Astrocyte of the cerebellum (primary cell): ENCODE measurements around the gene DEPP1.

Experiments
- DNase-seq: peaks from one replicate; pipeline ENCODE4 v3.0.0-alpha.2; 2011; ENCODE audit warnings: low read depth
- H3K4me3 ChIP-seq: 2 replicates; pipeline ENCODE4 v1.5.1; 2011; ENCODE audit warnings: mild to moderate bottlenecking, low read depth, low read length, moderate library complexity
- CTCF ChIP-seq: IDR thresholded peaks from 2 replicates; pipeline ENCODE4 v1.5.1; 2012; ENCODE audit warnings: low read length, low read depth, moderate library complexity, mild to moderate bottlenecking; ENCODE audit errors: missing control alignments
- in situ Hi-C: cut with HindIII; loops from 2 replicates; pipeline ENCODE4 v1.10.0; 2017; ENCODE audit warnings: low sequenced_read_pairs

The DEPP1 gene

GRCh38 chr10:44989597-44990301 lies 11.1 kb upstream of the DEPP1 start:
- no peak for TF ChIP-seq CTCF
- H3K4me3 ChIP-seq: no peak overlapping the region
- no peak for DNase-seq
- in situ Hi-C loops: no loop called here

GRCh38 chr10:44988957-44989585 lies 10.5 kb upstream of the DEPP1 start:
- no peak for TF ChIP-seq CTCF
- no peak for DNase-seq
- H3K4me3 ChIP-seq: no peak overlapping the region
- in situ Hi-C loops: no loop called here

- DNase-seq: no peak
- in situ Hi-C loops: no loop called here
- H3K4me3 ChIP-seq: no peak overlapping the region
- TF ChIP-seq CTCF: no peak
Observed at GRCh38 chr10:44986670-44987069, 8.1 kb upstream of the DEPP1 start.

GRCh38 chr10:44986179-44986578 lies 7.6 kb upstream of the DEPP1 start:
- DNase-seq: no peak
- no peak overlapping the region for H3K4me3 ChIP-seq
- no peak for TF ChIP-seq CTCF
- in situ Hi-C loops: no loop called here

- no peak for DNase-seq
- no peak overlapping the region for H3K4me3 ChIP-seq
- TF ChIP-seq CTCF: no peak
- in situ Hi-C loops: no loop called here
Observed at GRCh38 chr10:44985175-44985681, 6.6 kb upstream of the DEPP1 start.

GRCh38 chr10:44984671-44985101 lies 6.1 kb upstream of the DEPP1 start:
- in situ Hi-C loops: no loop called here
- TF ChIP-seq CTCF: no peak
- DNase-seq: no peak
- no peak overlapping the region for H3K4me3 ChIP-seq
